ENCODE data around the gene RAB11FIP2. TPM values are rescaled to one million over a fixed set of nuclear protein-coding genes. Genes with fewer than 3 reads are reported as not detected.

The RAB11FIP2 gene
- total and polyA plus RNA-seq, 2 of the 8 experiments (the other 6 are each of a cell fraction or from before 2014, with no cell fraction given): 3.1 to 12.7 TPM

GRCh38 chr10:118035354-118036005 is 11.3 kb downstream of the RAB11FIP2 start:
- Histone ChIP-seq H3K27ac (ENCODE audit: low read depth, low read length) (no peak overlapping the region), H2BK20ac (ENCODE audit: low read length) (no peak overlapping the region), H2AFZ (ENCODE audit: low read length) (no peak overlapping the region), H2BK120ac (replicated peaks; ENCODE audit: low read depth, low read length) (no peak overlapping the region), H3K4me3 (ENCODE audit: extremely low read depth in 1 of 4, insufficient read depth in 2 of 4, low read depth in 3 of 4, low read length in 4 of 4) (no peak overlapping the region), H3K27me3 (replicated peaks in 1 of 4; ENCODE audit: control insufficient read depth in 3 of 4, extremely low read depth in 1 of 4, insufficient read depth in 3 of 4, low read length in 3 of 4) (no peaks in the 10 kb centered on the region), H3K36me3 (ENCODE audit: control insufficient read depth in 2 of 4, insufficient read depth in 4 of 4, low read length in 3 of 4) (peaks cover 0 to 3% (median 0%) of the 10 kb centered on the region in 4 experiments; a peak in 1 of 8 replicates), H3K9me3 (ENCODE audit: insufficient read depth in 2 of 2, low read depth in 1 of 2, low read length in 1 of 2) (no peaks in the 10 kb centered on the region), H2BK5ac (ENCODE audit: low read depth, low read length) (no peak overlapping the region), H3K4me1 (replicated peaks in 1 of 4; ENCODE audit: control insufficient read depth in 3 of 4, insufficient read depth in 4 of 4, low read length in 3 of 4) (peaks cover 0 to 3% (median 1%) of the 10 kb centered on the region in 4 experiments; a peak in 2 of 7 replicates), H4K20me1 (replicated peaks in 1 of 2; ENCODE audit: control insufficient read depth in 1 of 2, insufficient read depth in 2 of 2, low read length in 2 of 2) (peaks cover 0 to 2% of the 10 kb centered on the region in 2 experiments), H2BK15ac (ENCODE audit: low read length) (no peak overlapping the region), H3K18ac (ENCODE audit: extremely low read depth, low read length) (no peak overlapping the region), H3K79me2 (ENCODE audit: control insufficient read depth in 1 of 2, insufficient read depth in 2 of 2, low read length in 2 of 2) (0 out of 4 replicates have a peak, but pooled peaks cover 0 to 2% of the 10 kb centered on the region in 2 experiments), H4K91ac (replicated peaks; ENCODE audit: insufficient read length, low read length) (no peak overlapping the region), H3K9ac (replicated peaks in 1 of 4; ENCODE audit: extremely low read depth in 1 of 4, low read depth in 3 of 4, low read length in 3 of 4) (no peak overlapping the region), H3K79me1 (ENCODE audit: low read depth, low read length) (no peaks in the 10 kb centered on the region; the same call in 1 of the 2 replicates), H3K14ac (ENCODE audit: insufficient read length) (no peak overlapping the region), H3K23ac (ENCODE audit: insufficient read length) (no peak overlapping the region), H3K4me2 (ENCODE audit: insufficient read depth in 1 of 2, low read depth in 2 of 2, low read length in 2 of 2) (no peak overlapping the region), H3K56ac (replicated peaks; ENCODE audit: insufficient read length, low read depth, low read length) (no peak overlapping the region), H3K23me2 (ENCODE audit: low read depth, low read length) (no peaks in the 10 kb centered on the region), H2BK12ac (ENCODE audit: low read depth, low read length) (no peak overlapping the region), H4K8ac (ENCODE audit: extremely low read depth, insufficient read depth, low read length) (no peak overlapping the region), H2AK5ac (ENCODE audit: low read depth, low read length) (no peak overlapping the region), H3K4ac (replicated peaks; ENCODE audit: insufficient read length, low read depth, low read length) (no peak overlapping the region), H4K5ac (ENCODE audit: insufficient read length, low read depth, low read length) (no peak overlapping the region)
- WGBS, 2 experiments (ENCODE audit: extremely low coverage in 1 of 2, insufficient coverage in 1 of 2, insufficient read length in 1 of 2, insufficient replicate concordance in 2 of 2, low coverage in 1 of 2, low lambda C conversion rate in 2 of 2, missing lambda C conversion rate in 1 of 2): 89% methylated on average over 7 of the region's 7 CpGs; no CpG with 5 or more reads in 1 of the 2 experiments
- FAIRE-seq: no peak
- ChIA-PET POLR2A (ENCODE audit: partially characterized antibody) (interaction anchor here (0.8 to 1.2 kb wide), 2 partner anchors 11 to 43 kb away, joined by 3 to 4 read pairs; partner anchors contain the start of gene RAB11FIP2), CTCF (ENCODE audit: partially characterized antibody) (interaction anchor here (0.9 to 1.1 kb wide), 4 partner anchors 10 to 207 kb away, joined by 3 to 4 read pairs (median 3); no protein-coding TSS in a partner anchor)
- no peak for DNase-seq (ENCODE audit: low read depth in 1 of 2, low spot score in 2 of 2)
- TF ChIP-seq ASH2L (IDR thresholded peaks at IDR 0.05; ENCODE audit: low read length) (no peak), HDAC6 (IDR thresholded peaks at IDR 0.05; ENCODE audit: low read depth, low read length) (no peak), POU5F1 (IDR thresholded peaks at IDR 0.05; ENCODE audit: low read depth, low read length) (no peak), YY1 (IDR thresholded peaks at IDR 0.05; ENCODE audit: low read depth, low read length) (no peak), FOSL1 (IDR thresholded peaks at IDR 0.05; ENCODE audit: insufficient read depth, low read depth, low read length) (no peak), JUND (IDR thresholded peaks at IDR 0.05; ENCODE audit: low read length) (no peak), SP4 (IDR thresholded peaks at IDR 0.05; ENCODE audit: low read length) (no peak), TBP (IDR thresholded peaks at IDR 0.05; ENCODE audit: low read depth, low read length) (no peak), E2F6 (IDR thresholded peaks at IDR 0.05) (no peak), GABPA (IDR thresholded peaks at IDR 0.05; ENCODE audit: borderline replicate concordance, insufficient read depth, low read length) (no peak), EGR1 (IDR thresholded peaks at IDR 0.05; ENCODE audit: borderline replicate concordance, low read depth, low read length) (no peak), CBX5 (IDR thresholded peaks at IDR 0.05; ENCODE audit: low read depth, low read length) (no peak)
